Measurements from ENCODE around the gene OR10V1. TPM values are rescaled to one million over a fixed set of nuclear protein-coding genes. Genes with fewer than 3 reads are reported as not detected.
A peak's percentile ranks its signal among the peaks of the same experiment; 100 is the strongest.

OR10V1 gene
- total and polyA plus RNA-seq, 9 of the 15 experiments (the other 6 are each of a cell fraction or from before 2014, with no cell fraction given) = not detected

- peak; percentile 52 for FAIRE-seq
- POLR2A ChIA-PET = interaction anchor here (0.6 to 4.0 kb wide), 11 partner anchors 10 to 1163 kb away, joined by 3 to 32 read pairs (median 4); partner anchors contain the start of gene MRPL16
- 0% methylated on average over 14 of the region's 23 CpGs for WGBS (ENCODE audit: insufficient coverage, low coverage, missing lambda C conversion rate)
- TF ChIP-seq, protein P1, sequence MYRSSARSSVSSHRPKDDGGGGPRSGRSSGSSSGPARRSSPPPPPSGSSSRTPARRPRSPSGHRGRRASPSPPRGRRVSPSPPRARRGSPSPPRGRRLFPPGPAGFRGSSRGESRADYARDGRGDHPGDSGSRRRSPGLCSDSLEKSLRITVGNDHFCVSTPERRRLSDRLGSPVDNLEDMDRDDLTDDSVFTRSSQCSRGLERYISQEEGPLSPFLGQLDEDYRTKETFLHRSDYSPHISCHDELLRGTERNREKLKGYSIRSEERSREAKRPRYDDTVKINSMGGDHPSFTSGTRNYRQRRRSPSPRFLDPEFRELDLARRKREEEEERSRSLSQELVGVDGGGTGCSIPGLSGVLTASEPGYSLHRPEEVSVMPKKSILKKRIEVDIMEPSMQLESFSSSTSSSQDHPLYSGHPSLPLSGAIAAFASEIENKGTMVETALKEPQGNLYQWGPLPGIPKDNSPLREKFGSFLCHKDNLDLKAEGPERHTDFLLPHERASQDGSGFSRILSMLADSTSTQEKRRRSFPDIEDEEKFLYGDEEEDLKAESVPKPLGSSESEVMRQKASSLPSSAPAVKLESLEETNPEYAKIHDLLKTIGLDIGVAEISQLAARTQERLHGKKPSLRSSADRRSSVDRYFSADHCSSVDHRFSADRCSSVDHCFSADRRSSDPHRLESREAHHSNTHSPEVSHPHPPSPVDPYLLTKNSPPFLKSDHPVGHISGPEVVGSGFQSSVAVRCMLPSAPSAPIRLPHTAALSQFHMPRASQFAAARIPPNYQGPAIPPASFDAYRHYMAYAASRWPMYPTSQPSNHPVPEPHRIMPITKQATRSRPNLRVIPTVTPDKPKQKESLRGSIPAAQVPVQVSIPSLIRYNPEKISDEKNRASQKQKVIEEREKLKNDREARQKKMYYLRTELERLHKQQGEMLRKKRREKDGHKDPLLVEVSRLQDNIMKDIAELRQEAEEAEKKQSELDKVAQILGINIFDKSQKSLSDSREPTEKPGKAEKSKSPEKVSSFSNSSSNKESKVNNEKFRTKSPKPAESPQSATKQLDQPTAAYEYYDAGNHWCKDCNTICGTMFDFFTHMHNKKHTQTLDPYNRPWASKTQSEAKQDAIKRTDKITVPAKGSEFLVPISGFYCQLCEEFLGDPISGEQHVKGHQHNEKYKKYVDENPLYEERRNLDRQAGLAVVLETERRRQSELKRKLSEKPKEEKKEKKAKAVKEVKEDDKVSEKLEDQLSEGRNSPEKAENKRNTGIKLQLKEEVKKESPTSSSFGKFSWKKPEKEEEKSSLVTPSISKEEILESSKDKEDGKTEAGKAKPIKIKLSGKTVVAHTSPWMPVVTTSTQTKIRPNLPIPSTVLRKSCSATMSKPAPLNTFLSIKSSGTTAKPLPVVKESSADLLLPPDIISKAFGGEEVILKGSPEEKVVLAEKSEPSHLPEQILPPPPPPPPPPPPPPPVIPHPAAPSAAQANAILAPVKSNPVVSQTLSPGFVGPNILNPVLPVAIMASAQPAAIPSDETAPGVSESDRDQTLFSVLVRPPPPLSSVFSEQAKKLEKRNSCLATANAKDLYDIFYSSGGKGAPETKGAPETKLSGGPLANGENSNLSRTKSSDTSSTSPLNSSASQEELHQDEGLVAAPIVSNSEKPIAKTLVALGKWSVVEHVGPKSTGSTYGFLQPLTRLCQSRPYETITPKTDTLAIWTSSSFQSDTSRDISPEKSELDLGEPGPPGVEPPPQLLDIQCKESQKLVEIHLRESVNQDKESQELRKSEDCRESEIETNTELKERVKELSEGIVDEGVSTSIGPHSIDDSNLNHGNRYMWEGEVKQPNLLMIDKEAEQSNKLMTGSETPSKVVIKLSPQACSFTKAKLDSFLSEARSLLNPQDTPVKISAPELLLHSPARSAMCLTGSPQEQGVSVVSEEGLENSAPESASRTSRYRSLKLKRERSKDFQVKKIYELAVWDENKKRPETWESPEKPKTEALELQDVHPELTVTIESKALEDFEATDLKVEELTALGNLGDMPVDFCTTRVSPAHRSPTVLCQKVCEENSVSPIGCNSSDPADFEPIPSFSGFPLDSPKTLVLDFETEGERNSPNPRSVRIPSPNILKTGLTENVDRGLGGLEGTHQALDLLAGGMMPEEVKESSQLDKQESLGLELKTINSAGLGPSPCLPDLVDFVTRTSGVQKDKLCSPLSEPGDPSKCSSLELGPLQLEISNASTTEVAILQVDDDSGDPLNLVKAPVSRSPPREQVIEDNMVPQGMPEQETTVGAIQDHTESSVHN (IDR thresholded peaks at IDR 0.05; ENCODE audit: borderline replicate concordance in 1 of 2, low read depth in 1 of 2) = no peak
These were observed 42.3 kb upstream of the OR10V1 start for GRCh38 chr11:59755701-59756557.

More at GRCh38 chr11:59755701-59756557, 42.3 kb upstream of the OR10V1 start:
- Histone ChIP-seq H3K27ac (ENCODE audit: extremely low read depth, low read depth, low read length) (peak overlapping the region; percentile 88), H3K9me1 (ENCODE audit: control insufficient read depth, insufficient read depth, low read length) (peaks cover 3% of the 10 kb centered on the region), H3K4me1 (replicated peaks in 1 of 2; ENCODE audit: control insufficient read depth in 2 of 2, insufficient read depth in 2 of 2, low read length in 2 of 2) (peaks cover 19 to 33% of the 10 kb centered on the region in 2 experiments; a peak in 4 of 5 replicates), H4K20me1 (replicated peaks; ENCODE audit: control insufficient read depth, insufficient read depth, low read length) (peaks cover 14% of the 10 kb centered on the region), H3K4me2 (ENCODE audit: insufficient read depth, low read length) (peak overlapping the region; percentile 94), H2AFZ (ENCODE audit: low read depth, low read length) (peak overlapping the region; percentile 96), H3K36me3 (ENCODE audit: control insufficient read depth, insufficient read depth, low read length) (peaks cover 26% of the 10 kb centered on the region; the same call in 1 of the 3 replicates), H3K4me3 (peak overlapping the region; percentile 94), H3K9ac (ENCODE audit: insufficient read depth in 1 of 2, low read depth in 2 of 2, low read length in 2 of 2) (peak overlapping the region; percentile 84 to 88), H3K9me3 (replicated peaks; ENCODE audit: control insufficient read depth, insufficient read depth, low read depth, low read length) (no peaks in the 10 kb centered on the region), H3K79me2 (ENCODE audit: control insufficient read depth, insufficient read depth, low read length) (peaks cover 58% of the 10 kb centered on the region), H3K27me3 (ENCODE audit: control insufficient read depth in 2 of 2, insufficient read depth in 2 of 2, low read length in 2 of 2) (no peaks in the 10 kb centered on the region)
- DNase-seq (ENCODE audit: extremely low read depth in 1 of 4, low spot score in 3 of 4) = peak; percentile 79 to 84 (median 83)
- in situ Hi-C loops (cut with MboI) (loop anchor here (5.0 kb wide), 1 partner anchor 46 kb away; no protein-coding TSS in a partner anchor), intact Hi-C loops (cut with micrococcal nuclease) (loop anchor here (2.0 to 10.0 kb wide), 3 partner anchors 75 to 299 kb away; partner anchors contain the start of gene MS4A3)
- no TSS peak for BruUV-seq (replicated peaks)
- CTCF ChIA-PET (ENCODE audit: low intra/inter-chr PET ratio) = interaction anchor here (0.7 to 3.8 kb wide), 2 partner anchors 47 kb away, joined by 4 to 28 read pairs; no protein-coding TSS in a partner anchor
- peak; percentile 80 for ATAC-seq
